HG03469 (cell line): ENCODE measurements around the gene BMAL1.

ENCODE experiments used
- ATAC-seq: cut with Tn5 transposase; IDR thresholded peaks from one replicate; pipeline ENCODE4 v1.9.1; 2021; ENCODE audit warnings: mild to moderate bottlenecking, moderate library complexity, moderate number of reproducible peaks; ENCODE audit not compliant: unreplicated experiment

The BMAL1 gene

GRCh38 chr11:13290221-13290980 lies 12.8 kb downstream of the BMAL1 start:
- no peak for ATAC-seq

GRCh38 chr11:13291361-13291760 lies 13.8 kb downstream of the BMAL1 start:
- ATAC-seq = no peak

- ATAC-seq = no peak
Measured at GRCh38 chr11:13291800-13292199, 14.2 kb downstream of the BMAL1 start.

GRCh38 chr11:13292970-13293369 lies 15.4 kb downstream of the BMAL1 start:
- ATAC-seq = no peak

- ATAC-seq = no peak
Measured at GRCh38 chr11:13294178-13294577, 16.6 kb downstream of the BMAL1 start.

- no peak for ATAC-seq
Measured at GRCh38 chr11:13294771-13295579, 17.4 kb downstream of the BMAL1 start.

GRCh38 chr11:13297308-13297916 lies 19.8 kb downstream of the BMAL1 start:
- ATAC-seq = no peak

GRCh38 chr11:13297917-13298356 lies 20.3 kb downstream of the BMAL1 start:
- no peak for ATAC-seq

- ATAC-seq = no peak
Measured at GRCh38 chr11:13298765-13299164, 21.2 kb downstream of the BMAL1 start.

GRCh38 chr11:13301522-13301921 lies 23.9 kb downstream of the BMAL1 start:
- ATAC-seq = no peak

- no peak for ATAC-seq
Measured at GRCh38 chr11:13302420-13302958, 24.9 kb downstream of the BMAL1 start.

GRCh38 chr11:13303668-13304649 lies 26.4 kb downstream of the BMAL1 start:
- ATAC-seq = no peak

GRCh38 chr11:13304655-13305335 lies 27.2 kb downstream of the BMAL1 start:
- ATAC-seq = no peak

- ATAC-seq = no peak
Measured at GRCh38 chr11:13308704-13309103, 31.1 kb downstream of the BMAL1 start.

GRCh38 chr11:13309156-13309555 lies 31.6 kb downstream of the BMAL1 start:
- ATAC-seq = no peak

- ATAC-seq = no peak
Measured at GRCh38 chr11:13310443-13310842, 32.9 kb downstream of the BMAL1 start.

- no peak for ATAC-seq
Measured at GRCh38 chr11:13311570-13311969, 34.0 kb downstream of the BMAL1 start.

GRCh38 chr11:13313005-13313819 lies 35.6 kb downstream of the BMAL1 start:
- no peak for ATAC-seq
